ENCODE data around the gene SETD5. TPM values are rescaled to one million over a fixed set of nuclear protein-coding genes. Genes with fewer than 3 reads are reported as not detected.

SETD5 gene
- total RNA-seq, 1 experiment from 2014 or later: 151 TPM

- no peak overlapping the region for H3K27ac ChIP-seq (ENCODE audit: low read depth, low read length, poor library complexity, severe bottlenecking)
- no peak for DNase-seq (ENCODE audit: low spot score)
- peaks cover 80% of the 10 kb centered on the region for H3K36me3 ChIP-seq (ENCODE audit: insufficient read depth, low read length, poor library complexity, severe bottlenecking)
- H3K4me3 ChIP-seq (ENCODE audit: low read depth, low read length, poor library complexity, severe bottlenecking): no peak overlapping the region
- peaks cover 4% of the 10 kb centered on the region for H3K4me1 ChIP-seq (ENCODE audit: insufficient read depth, low read length, poor library complexity, severe bottlenecking)
- no TSS peak for BruUV-seq (replicated peaks)
- ChIA-PET CTCF (no interaction called here), POLR2A (ENCODE audit: low non-redundant PET) (no interaction called here)
- H3K9me3 ChIP-seq (ENCODE audit: low read depth, low read length, poor library complexity, severe bottlenecking): no peaks in the 10 kb centered on the region
- intact Hi-C loops (cut with micrococcal nuclease; ENCODE audit: unreplicated experiment): no loop called here
- TF ChIP-seq EZH2 (IDR thresholded peaks at IDR 0.05; ENCODE audit: borderline replicate concordance, low read depth, low read length, poor library complexity, severe bottlenecking) (no peak), CTCF (conservative IDR thresholded peaks at IDR 0.05; ENCODE audit: low read depth, low read length) (no peak)
- no peaks in the 10 kb centered on the region for H3K27me3 ChIP-seq (replicated peaks; ENCODE audit: insufficient read depth, low read depth, low read length, poor library complexity)
Observed at GRCh38 chr3:9380014-9380413, 17.4 kb upstream of the SETD5 start.

- intact Hi-C loops (cut with micrococcal nuclease; ENCODE audit: unreplicated experiment): no loop called here
- Histone ChIP-seq H3K27ac (ENCODE audit: low read depth, low read length, poor library complexity, severe bottlenecking) (no peak overlapping the region), H3K36me3 (ENCODE audit: insufficient read depth, low read length, poor library complexity, severe bottlenecking) (peaks cover 87% of the 10 kb centered on the region), H3K27me3 (replicated peaks; ENCODE audit: insufficient read depth, low read depth, low read length, poor library complexity) (no peaks in the 10 kb centered on the region), H3K4me1 (ENCODE audit: insufficient read depth, low read length, poor library complexity, severe bottlenecking) (no peaks in the 10 kb centered on the region), H3K4me3 (ENCODE audit: low read depth, low read length, poor library complexity, severe bottlenecking) (no peak overlapping the region), H3K9me3 (ENCODE audit: low read depth, low read length, poor library complexity, severe bottlenecking) (no peaks in the 10 kb centered on the region)
- no peak for DNase-seq (ENCODE audit: low spot score)
- TSS peak; percentile 38 for BruUV-seq (replicated peaks)
- ChIA-PET CTCF (no interaction called here), POLR2A (ENCODE audit: low non-redundant PET) (no interaction called here)
- no peak for TF ChIP-seq EZH2 (IDR thresholded peaks at IDR 0.05; ENCODE audit: borderline replicate concordance, low read depth, low read length, poor library complexity, severe bottlenecking)
- TF ChIP-seq CTCF (conservative IDR thresholded peaks at IDR 0.05; ENCODE audit: low read depth, low read length): no peak
Observed at GRCh38 chr3:9384141-9384828, 13.1 kb upstream of the SETD5 start.

- intact Hi-C loops (cut with micrococcal nuclease; ENCODE audit: unreplicated experiment): loop anchor here (5.0 kb wide), 1 partner anchor 37 kb away; no protein-coding TSS in a partner anchor
- no peaks in the 10 kb centered on the region for H3K27me3 ChIP-seq (replicated peaks; ENCODE audit: insufficient read depth, low read depth, low read length, poor library complexity)
- H3K4me3 ChIP-seq (ENCODE audit: low read depth, low read length, poor library complexity, severe bottlenecking): no peak overlapping the region
- peaks cover 87% of the 10 kb centered on the region for H3K36me3 ChIP-seq (ENCODE audit: insufficient read depth, low read length, poor library complexity, severe bottlenecking)
- no peak for DNase-seq (ENCODE audit: low spot score)
- BruUV-seq (replicated peaks): no TSS peak
- no peak overlapping the region for H3K27ac ChIP-seq (ENCODE audit: low read depth, low read length, poor library complexity, severe bottlenecking)
- TF ChIP-seq EZH2 (IDR thresholded peaks at IDR 0.05; ENCODE audit: borderline replicate concordance, low read depth, low read length, poor library complexity, severe bottlenecking) (no peak), CTCF (conservative IDR thresholded peaks at IDR 0.05; ENCODE audit: low read depth, low read length) (no peak)
- POLR2A ChIA-PET (ENCODE audit: low non-redundant PET): no interaction called here
- no peaks in the 10 kb centered on the region for H3K9me3 ChIP-seq (ENCODE audit: low read depth, low read length, poor library complexity, severe bottlenecking)
- H3K4me1 ChIP-seq (ENCODE audit: insufficient read depth, low read length, poor library complexity, severe bottlenecking): no peaks in the 10 kb centered on the region
- CTCF ChIA-PET: no interaction called here
Observed at GRCh38 chr3:9385187-9386077, 12.0 kb upstream of the SETD5 start.

All from A673 (cell line).